GM19351 (cell line): ENCODE results near the gene ZNF511.

Experiments
- ATAC-seq: cut with Tn5 transposase; IDR thresholded peaks from one replicate; pipeline ENCODE4 v1.9.1; 2021; ENCODE audit warnings: mild to moderate bottlenecking, moderate library complexity; ENCODE audit not compliant: unreplicated experiment

ZNF511 gene

GRCh38 chr10:133292919-133293809 lies 15.6 kb upstream of the ZNF511 start:
- no peak for ATAC-seq

GRCh38 chr10:133293810-133294119 lies 14.9 kb upstream of the ZNF511 start:
- ATAC-seq: no peak

GRCh38 chr10:133294189-133294588 lies 14.5 kb upstream of the ZNF511 start:
- no peak for ATAC-seq

GRCh38 chr10:133295426-133296320 lies 13.0 kb upstream of the ZNF511 start:
- ATAC-seq: no peak

- no peak for ATAC-seq
Measured at GRCh38 chr10:133297504-133297903, 11.2 kb upstream of the ZNF511 start.

- no peak for ATAC-seq
Measured at GRCh38 chr10:133298466-133298865, 10.2 kb upstream of the ZNF511 start.

- no peak for ATAC-seq
Measured at GRCh38 chr10:133299224-133299623, 9.5 kb upstream of the ZNF511 start.

GRCh38 chr10:133299738-133300137 lies 9.0 kb upstream of the ZNF511 start:
- ATAC-seq: no peak

GRCh38 chr10:133302230-133302629 lies 6.5 kb upstream of the ZNF511 start:
- ATAC-seq: no peak

GRCh38 chr10:133303206-133303605 lies 5.5 kb upstream of the ZNF511 start:
- no peak for ATAC-seq

GRCh38 chr10:133306097-133306476 lies 2.6 kb upstream of the ZNF511 start:
- ATAC-seq: no peak

- ATAC-seq: no peak
Measured at GRCh38 chr10:133306941-133307379, 1.8 kb upstream of the ZNF511 start.

GRCh38 chr10:133307776-133308420 lies 816 bp upstream of the ZNF511 start:
- peak; percentile 54 for ATAC-seq

GRCh38 chr10:133309100-133309719 lies 496 bp downstream of the ZNF511 start:
- peak; percentile 65 for ATAC-seq

- ATAC-seq: no peak
Measured at GRCh38 chr10:133309720-133310398, 1.1 kb downstream of the ZNF511 start.

GRCh38 chr10:133310399-133310755 lies 1.7 kb downstream of the ZNF511 start:
- no peak for ATAC-seq

- ATAC-seq: no peak
Measured at GRCh38 chr10:133310789-133311188, 2.1 kb downstream of the ZNF511 start.

- no peak for ATAC-seq
Measured at GRCh38 chr10:133311570-133311969, 2.9 kb downstream of the ZNF511 start.

GRCh38 chr10:133312016-133312768 lies 3.5 kb downstream of the ZNF511 start:
- no peak for ATAC-seq

- no peak for ATAC-seq
Measured at GRCh38 chr10:133312769-133313145, 4.0 kb downstream of the ZNF511 start.
